Keratinocyte (primary cell): ENCODE measurements around the gene CAD. TPM values are rescaled to one million over a fixed set of nuclear protein-coding genes. Genes with fewer than 3 reads are reported as not detected.

Source experiments
- DNase-seq: peaks from one replicate; pipeline ENCODE4 v3.0.0-alpha.2; 2011; ENCODE audit warnings: low read depth, missing footprints, low spot score
- FAIRE-seq: peaks from 2 replicates; lab custom pipeline; 2011; peaks lifted over from hg19 to GRCh38; lab: Jason Lieb, UNC
- H2AFZ ChIP-seq: 2 replicates; pipeline ENCODE4 v1.6.0; 2012; ENCODE audit warnings: low read length, control low read depth, inconsistent platforms; ENCODE audit not compliant: control insufficient read depth
- H3K27ac ChIP-seq: 2 replicates; pipeline ENCODE4 v1.5.1; 2011; ENCODE audit warnings: low read length; ENCODE audit not compliant: control insufficient read depth, insufficient read depth
- H3K27me3 ChIP-seq: 3 replicates; pipeline ENCODE4 v1.6.0; 2011; ENCODE audit warnings: low read length; ENCODE audit not compliant: control insufficient read depth, insufficient read depth; ENCODE audit errors: extremely low read depth
- H3K36me3 ChIP-seq, 2 experiments: 2 replicates in 1 of 2; 3 replicates in 1 of 2; pipeline ENCODE4 v1.5.1; 2011; ENCODE audit warnings: low read length in 2 of 2, mild to moderate bottlenecking in 1 of 2; ENCODE audit not compliant: control insufficient read depth in 2 of 2, insufficient read depth in 2 of 2; ENCODE audit errors: extremely low read depth in 1 of 2
- H3K4me1 ChIP-seq: 3 replicates; pipeline ENCODE4 v1.5.1; 2011; ENCODE audit warnings: low read length; ENCODE audit not compliant: control insufficient read depth, insufficient read depth; ENCODE audit errors: extremely low read depth
- H3K4me2 ChIP-seq: 3 replicates; pipeline ENCODE4 v1.6.0; 2011; ENCODE audit warnings: low read depth, low read length; ENCODE audit not compliant: control insufficient read depth, insufficient read depth; ENCODE audit errors: extremely low read depth
- H3K4me3 ChIP-seq, 3 experiments: fragments of 200-600 bp in 1 of 3; sonication (generic) in 1 of 3; 2 replicates in 2 of 3; 3 replicates in 1 of 3; pipeline ENCODE4 v1.5.1; 2011 to 2016; ENCODE audit warnings: low read length in 3 of 3, mild to moderate bottlenecking in 3 of 3, control low read depth in 2 of 3, inconsistent platforms in 1 of 3, low read depth in 1 of 3, mixed read lengths in 1 of 3, mixed run types in 1 of 3, moderate library complexity in 1 of 3; ENCODE audit not compliant: control insufficient read depth in 2 of 3, insufficient read depth in 2 of 3; ENCODE audit errors: extremely low read depth in 1 of 3
- H3K79me2 ChIP-seq: 2 replicates; pipeline ENCODE4 v1.6.0; 2012; ENCODE audit warnings: low read length; ENCODE audit not compliant: control insufficient read depth, insufficient read depth
- H3K9ac ChIP-seq: 3 replicates; pipeline ENCODE4 v1.6.0; 2011; ENCODE audit warnings: low read length; ENCODE audit not compliant: control insufficient read depth, insufficient read depth; ENCODE audit errors: extremely low read depth
- H3K9me1 ChIP-seq: 3 replicates; pipeline ENCODE4 v1.6.0; 2011; ENCODE audit warnings: low read length; ENCODE audit not compliant: control insufficient read depth, insufficient read depth; ENCODE audit errors: extremely low read depth
- H3K9me3 ChIP-seq: 2 replicates; pipeline ENCODE4 v1.5.1; 2012; ENCODE audit warnings: low read depth, low read length; ENCODE audit not compliant: control insufficient read depth
- H4K20me1 ChIP-seq: 3 replicates; pipeline ENCODE4 v1.6.0; 2011; ENCODE audit warnings: low read length; ENCODE audit not compliant: control insufficient read depth, insufficient read depth; ENCODE audit errors: extremely low read depth
- CTCF ChIP-seq, 3 experiments: IDR thresholded peaks in 1 of 3; conservative IDR thresholded peaks in 1 of 3; optimal IDR thresholded peaks in 1 of 3; 2 replicates in 2 of 3; 3 replicates in 1 of 3; pipeline versions ENCODE3 to v1.5.1; 2011; ENCODE audit warnings: low read length in 3 of 3, mild to moderate bottlenecking in 3 of 3, moderate library complexity in 2 of 3, control low read depth in 1 of 3, inconsistent platforms in 1 of 3; ENCODE audit not compliant: insufficient read depth in 2 of 3; ENCODE audit errors: extremely low read depth in 1 of 3
- EZH2 ChIP-seq: IDR thresholded peaks from one replicate; pipeline ENCODE4 v1.6.1; 2012; ENCODE audit warnings: inconsistent platforms, mild to moderate bottlenecking, low read length, moderate library complexity
- dilution Hi-C: fragments of 300-500 bp; cut with MboI; formaldehyde crosslinking; loops from one replicate; pipeline ENCODE4 v1.7.0; 2020; ENCODE audit warnings: low sequenced_read_pairs; ENCODE audit not compliant: extremely low pct_ligation_motif_present
- polyA plus RNA-seq, 5 experiments: library from polyadenylated mRNA; depleted of rRNA in 3 of 5; stranded (reverse) in 3 of 5; stranded (forward) in 1 of 5; unstranded in 1 of 5; fragments of >200 nt; gene quantifications; 1 replicate in 1 of 5; 2 replicates in 3 of 5; 3 replicates in 1 of 5; pipeline versions ENCODE4 v1.2.1 to v1.2.3, GENCODE V29; 2011 to 2012; ENCODE audit warnings: missing spikeins in 2 of 5, low read depth in 1 of 5, low replicate concordance in 1 of 5

The CAD gene
- polyA plus RNA-seq, 1 donor (not counting 4 experiments of a cell fraction or from before 2014, with no cell fraction given): 21.0 TPM

GRCh38 chr2:27264253-27264752 lies 47.1 kb downstream of the CAD start:
- no peak overlapping the region for H3K9ac ChIP-seq
- peak overlapping the region in 2 of 3 experiments; percentile 14 to 21 for H3K4me3 ChIP-seq

GRCh38 chr2:27264753-27265535 lies 47.8 kb downstream of the CAD start:
- FAIRE-seq (no peak), DNase-seq (no peak)
- Histone ChIP-seq H3K4me2 (peak overlapping the region; percentile 71), H3K4me1 (peaks cover 14% of the 10 kb centered on the region), H3K9ac (no peak overlapping the region), H3K4me3 (peak overlapping the region in 2 of 3 experiments; percentile 14 to 37), H3K36me3 (no peaks in the 10 kb centered on the region), H3K79me2 (no peaks in the 10 kb centered on the region), H4K20me1 (peaks cover 2% of the 10 kb centered on the region), H3K9me3 (no peaks in the 10 kb centered on the region), H3K27ac (no peak overlapping the region), H3K9me1 (no peaks in the 10 kb centered on the region), H2AFZ (peak overlapping the region; percentile 6), H3K27me3 (peaks cover 67% of the 10 kb centered on the region)
- TF ChIP-seq EZH2 (peak; percentile 80), CTCF (optimal IDR thresholded peaks at IDR 0.05 in 1 of 3, IDR thresholded peaks at IDR 0.05 in 1 of 3, conservative IDR thresholded peaks at IDR 0.05 in 1 of 3; ENCODE audit: extremely low read depth in 1 of 3, insufficient read depth in 2 of 3, low read length in 3 of 3) (peak; percentile 21 to 72 (median 34))
- dilution Hi-C loops: no loop called here

More at GRCh38 chr2:27264253-27264752, 47.1 kb downstream of the CAD start:
- DNase-seq (no peak), FAIRE-seq (no peak)
- H3K9me1 ChIP-seq: no peaks in the 10 kb centered on the region
- no peak overlapping the region for H3K27ac ChIP-seq
- dilution Hi-C loops: no loop called here
- no peaks in the 10 kb centered on the region for H3K36me3 ChIP-seq
- peaks cover 2% of the 10 kb centered on the region for H4K20me1 ChIP-seq
- TF ChIP-seq EZH2 (peak; percentile 70), CTCF (optimal IDR thresholded peaks at IDR 0.05 in 1 of 3, IDR thresholded peaks at IDR 0.05 in 1 of 3, conservative IDR thresholded peaks at IDR 0.05 in 1 of 3; ENCODE audit: extremely low read depth in 1 of 3, insufficient read depth in 2 of 3, low read length in 3 of 3) (no peak)
- peak overlapping the region; percentile 71 for H3K4me2 ChIP-seq
- peaks cover 14% of the 10 kb centered on the region for H3K4me1 ChIP-seq
- no peaks in the 10 kb centered on the region for H3K9me3 ChIP-seq
- H2AFZ ChIP-seq: no peak overlapping the region
- H3K27me3 ChIP-seq: peaks cover 72% of the 10 kb centered on the region
- H3K79me2 ChIP-seq: no peaks in the 10 kb centered on the region
